ENCODE results near the gene PDE11A. TPM values are rescaled to one million over a fixed set of nuclear protein-coding genes. Genes with fewer than 3 reads are reported as not detected.
"Not testable (repeated sequence)": the region's sequence is repeated elsewhere in the genome, so short reads cannot be mapped to it uniquely, and the experiment has no call there.

Gene PDE11A
- total RNA-seq (2014; rRNA removed; shearing (Covaris generic)), result 0.20 and 0.24 TPM in 2 replicates

- DNase-seq (ENCODE audit: low read depth), result peak; percentile 91
Measured at GRCh38 chr2:178072383-178073301, at the start of gene PDE11A. PDE11A (minus strand) TSS chr2:178072777; CDS start chr2:178072437, 340 bp downstream.

GRCh38 chr2:178119179-178119922 lies 46.8 kb upstream of the PDE11A start:
- DNase-seq (ENCODE audit: low read depth), result no peak

GRCh38 chr2:178117725-178118124 lies 45.1 kb upstream of the PDE11A start:
- DNase-seq (ENCODE audit: low read depth), result no peak

GRCh38 chr2:178115271-178115670 lies 42.7 kb upstream of the PDE11A start:
- DNase-seq (ENCODE audit: low read depth), result no peak

GRCh38 chr2:178114462-178114861 lies 41.9 kb upstream of the PDE11A start:
- DNase-seq (ENCODE audit: low read depth), result no peak

- DNase-seq (ENCODE audit: low read depth), result peak; percentile 93
Measured at GRCh38 chr2:178112202-178113152, 39.9 kb upstream of the PDE11A start, which contains the start of gene RBM45. RBM45 (plus strand) TSS chr2:178112437; CDS start chr2:178112547, 110 bp downstream.

- peak; percentile 3 for DNase-seq (ENCODE audit: low read depth)
Measured at GRCh38 chr2:178111743-178112142, 39.2 kb upstream of the PDE11A start.

- no peak for DNase-seq (ENCODE audit: low read depth)
Measured at GRCh38 chr2:178110681-178111080, 38.1 kb upstream of the PDE11A start.

- peak; percentile 59 for DNase-seq (ENCODE audit: low read depth)
Measured at GRCh38 chr2:178109813-178110212, 37.2 kb upstream of the PDE11A start.

GRCh38 chr2:178108176-178108575 lies 35.6 kb upstream of the PDE11A start:
- DNase-seq (ENCODE audit: low read depth), result no peak

GRCh38 chr2:178106053-178106452 lies 33.5 kb upstream of the PDE11A start:
- no peak for DNase-seq (ENCODE audit: low read depth)

- DNase-seq (ENCODE audit: low read depth), result no peak
Measured at GRCh38 chr2:178105566-178105965, 33.0 kb upstream of the PDE11A start.

GRCh38 chr2:178101321-178102079 lies 28.9 kb upstream of the PDE11A start:
- DNase-seq (ENCODE audit: low read depth), result peak; percentile 25

GRCh38 chr2:178093471-178093870 lies 20.9 kb upstream of the PDE11A start:
- DNase-seq (ENCODE audit: low read depth), result no peak

GRCh38 chr2:178088774-178089270 lies 16.2 kb upstream of the PDE11A start:
- no peak for DNase-seq (ENCODE audit: low read depth)

- no peak for DNase-seq (ENCODE audit: low read depth)
Measured at GRCh38 chr2:178084273-178084672, 11.7 kb upstream of the PDE11A start.

GRCh38 chr2:178082408-178083045 lies 9.9 kb upstream of the PDE11A start:
- DNase-seq (ENCODE audit: low read depth), result no peak

- not testable (repeated sequence) for DNase-seq (ENCODE audit: low read depth)
Measured at GRCh38 chr2:178079279-178079678, 6.7 kb upstream of the PDE11A start.

GRCh38 chr2:178076130-178076529 lies 3.6 kb upstream of the PDE11A start:
- DNase-seq (ENCODE audit: low read depth), result no peak

GRCh38 chr2:178075006-178075326 lies 2.4 kb upstream of the PDE11A start:
- no peak for DNase-seq (ENCODE audit: low read depth)

All from RPMI7951 (cell line).